ENCODE results near the gene ALKBH7.

ALKBH7 gene

DNA sequence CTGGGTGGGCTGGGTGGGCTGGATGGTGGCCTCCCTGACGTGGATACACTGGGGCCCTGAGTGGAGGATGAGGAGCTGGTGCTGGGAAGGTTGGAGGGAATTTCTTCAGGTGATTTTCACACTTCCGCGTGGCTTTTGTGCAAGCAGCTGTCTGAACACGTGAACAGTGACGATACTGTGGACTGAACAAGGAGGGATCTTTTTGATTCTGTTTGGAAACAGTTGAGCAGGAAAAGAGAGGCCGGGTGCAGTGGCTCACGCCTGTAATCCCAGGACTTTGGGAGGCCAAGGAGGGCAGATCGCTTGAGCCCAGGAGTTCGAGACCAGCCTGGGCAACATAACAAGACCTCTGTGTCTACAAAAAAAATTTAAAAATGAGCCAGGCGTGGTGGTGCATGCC, 29.5 kb downstream of the ALKBH7 start:
- no peak for DNase-seq

DNA sequence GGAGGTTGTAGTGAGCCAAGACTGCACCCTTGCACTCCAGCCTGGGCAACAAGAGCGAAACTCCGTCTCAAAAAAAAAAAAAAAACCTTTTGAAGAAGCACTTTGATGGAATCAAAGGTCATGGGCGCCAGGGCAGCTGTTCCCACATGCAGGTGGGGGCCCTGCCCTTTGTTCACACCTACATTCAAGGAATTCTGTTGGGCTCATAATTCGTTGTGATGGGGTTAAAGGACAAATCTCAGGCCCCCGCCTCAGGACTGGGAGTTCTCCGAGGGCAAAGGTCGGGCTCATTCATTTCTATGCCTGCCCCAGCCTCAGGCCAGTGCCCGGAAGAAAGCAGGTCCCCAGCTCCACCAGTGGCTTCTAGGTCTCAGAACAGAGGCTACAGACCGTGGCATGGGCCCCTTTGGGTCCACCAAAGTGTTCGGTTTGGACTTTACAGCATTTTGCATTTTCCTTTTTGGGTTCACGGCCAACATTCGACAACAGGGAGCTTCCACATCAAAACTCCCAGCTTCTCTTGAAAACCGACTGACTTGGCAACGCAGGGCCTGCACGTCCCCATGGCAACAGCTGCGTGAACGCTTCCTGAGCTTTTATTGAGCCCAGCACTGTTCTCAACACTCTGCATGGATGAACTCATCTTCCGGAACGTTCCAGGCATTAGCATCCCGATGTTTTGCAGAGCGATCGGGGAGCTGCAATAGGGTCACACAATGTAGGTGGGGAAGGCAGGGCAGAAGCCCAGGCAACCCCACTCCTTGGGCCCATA, 30.4 kb downstream of the ALKBH7 start:
- no peak for DNase-seq

GRCh38 chr19:6406401-6406800, 33.8 kb downstream of the ALKBH7 start:
- DNase-seq = peak; percentile 37 to 58

GRCh38 chr19:6409346-6409745, 36.8 kb downstream of the ALKBH7 start:
- no peak for DNase-seq

GRCh38 chr19:6412061-6412446, 39.5 kb downstream of the ALKBH7 start:
- no peak for DNase-seq

- no peak for DNase-seq
Observed at GRCh38 chr19:6412447-6413091, 40.0 kb downstream of the ALKBH7 start.

GRCh38 chr19:6413291-6413690, 40.7 kb downstream of the ALKBH7 start:
- DNase-seq = no peak

DNA sequence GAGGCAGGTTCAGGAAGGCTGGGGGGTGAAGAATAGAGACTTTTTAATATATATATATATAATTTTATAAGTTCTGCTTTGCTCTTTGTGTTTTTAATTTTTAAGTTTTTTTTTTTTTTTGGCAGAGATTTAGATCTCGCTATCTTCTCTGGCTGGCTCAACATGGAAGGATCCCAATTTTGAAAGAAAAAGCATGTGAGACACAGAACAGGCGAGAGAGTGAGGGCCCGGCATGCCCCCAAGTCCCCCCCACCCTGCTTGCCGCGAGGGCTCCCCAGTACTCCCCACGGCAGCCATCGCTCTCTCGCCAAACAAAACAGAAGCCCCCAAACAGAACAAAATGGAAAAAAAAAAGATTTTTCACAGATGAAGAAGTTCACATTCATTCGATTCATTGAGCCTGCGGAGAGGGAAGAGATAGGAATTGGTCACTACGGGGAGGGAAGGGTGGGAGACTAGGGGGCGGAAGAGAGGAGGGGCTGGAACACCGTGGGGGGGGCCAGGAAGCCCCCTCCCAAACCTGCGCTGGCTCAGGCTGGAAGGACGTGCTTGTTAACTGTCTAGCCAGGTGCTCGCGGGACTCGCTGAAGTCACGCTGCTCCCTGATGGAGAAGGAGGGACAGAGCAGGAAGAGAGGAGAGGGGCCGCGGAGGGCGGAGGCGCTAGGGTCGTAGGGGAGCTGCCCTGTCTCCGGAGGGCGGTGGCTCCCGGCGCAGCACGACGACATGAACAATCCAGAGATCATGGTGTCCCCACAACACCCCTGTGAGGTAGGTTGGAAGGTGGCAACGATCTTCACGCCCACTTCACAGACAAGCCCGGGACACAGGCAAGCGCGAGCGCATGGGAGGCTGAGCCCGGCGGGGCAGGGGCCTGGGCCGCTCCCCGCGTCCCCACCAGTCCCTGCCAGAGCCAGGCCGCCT, 41.4 kb downstream of the ALKBH7 start:
- DNase-seq = no peak

DNA sequence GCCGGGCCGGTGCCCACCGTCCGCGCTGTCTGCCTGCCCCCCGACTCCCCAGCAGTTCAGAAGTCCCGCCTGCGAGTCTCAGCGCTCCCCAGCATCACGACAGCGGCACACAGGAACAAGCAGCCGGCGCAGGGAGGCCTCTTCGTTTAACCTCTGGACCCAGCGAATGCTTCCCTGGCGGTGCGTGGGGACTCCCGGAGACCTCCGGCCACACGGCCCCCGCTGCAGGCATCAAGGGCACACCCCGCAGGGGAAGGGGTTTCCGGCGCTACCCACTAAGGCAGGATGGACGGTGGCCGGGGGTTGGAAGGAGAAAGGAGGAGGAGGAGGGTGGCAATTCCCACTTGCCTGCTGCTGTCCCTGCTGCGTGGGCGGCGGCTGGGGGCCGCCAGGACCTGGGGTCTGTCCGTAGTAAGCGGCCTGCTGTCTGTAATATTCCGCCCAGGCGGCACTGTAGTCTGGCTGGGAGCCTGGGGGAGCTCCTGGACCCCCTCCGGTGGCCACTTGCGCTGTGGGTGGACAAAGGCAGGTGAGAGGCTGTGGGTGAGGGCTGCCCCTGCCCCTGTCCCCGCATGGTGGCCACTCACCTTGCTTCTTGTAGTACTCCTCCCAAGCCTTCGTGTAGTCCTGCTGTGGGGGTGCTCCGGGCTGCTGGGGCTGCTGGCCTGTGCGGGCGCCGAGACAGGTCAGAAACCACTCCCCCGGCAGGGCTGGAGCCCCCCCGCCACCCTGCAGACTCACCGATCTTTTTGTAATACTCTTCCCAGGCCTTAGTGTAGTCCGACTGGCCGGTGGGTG, 42.4 kb downstream of the ALKBH7 start:
- no peak for DNase-seq

DNA sequence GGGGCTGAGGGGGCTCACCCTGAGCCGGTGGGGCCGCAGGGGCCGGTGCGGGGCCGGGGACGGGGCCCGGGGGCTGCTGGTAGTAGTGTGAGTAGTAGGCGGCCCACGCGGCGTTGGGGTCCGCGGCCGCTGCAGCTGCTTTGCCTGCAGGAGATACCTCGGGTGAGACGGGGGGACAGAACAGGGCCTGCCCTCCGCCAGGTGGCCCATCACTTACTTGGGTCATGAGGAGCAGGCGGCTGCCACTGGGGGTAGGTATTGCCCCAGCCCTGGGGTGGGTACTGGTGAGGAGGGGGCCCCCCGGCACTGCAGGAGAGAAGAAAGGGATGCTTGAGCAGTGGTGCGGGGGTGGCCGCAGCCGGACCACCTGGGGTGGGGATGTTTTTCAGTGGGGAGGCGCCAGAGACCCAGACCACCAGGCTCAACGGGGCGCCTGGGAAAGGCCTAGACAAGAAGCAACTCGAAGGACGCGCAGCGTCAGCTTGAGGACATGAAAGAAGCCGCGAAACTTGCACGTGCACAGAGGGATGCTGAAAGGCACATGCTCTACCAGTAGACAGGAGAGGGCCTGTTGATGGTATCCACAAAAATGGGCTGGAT, 43.1 kb downstream of the ALKBH7 start:
- no peak for DNase-seq

GRCh38 chr19:6416658-6417405, 44.2 kb downstream of the ALKBH7 start:
- no peak for DNase-seq

GRCh38 chr19:6417713-6418561, 45.3 kb downstream of the ALKBH7 start:
- DNase-seq = no peak

- DNase-seq = no peak
Observed at GRCh38 chr19:6418562-6418932, 46.0 kb downstream of the ALKBH7 start.

DNA sequence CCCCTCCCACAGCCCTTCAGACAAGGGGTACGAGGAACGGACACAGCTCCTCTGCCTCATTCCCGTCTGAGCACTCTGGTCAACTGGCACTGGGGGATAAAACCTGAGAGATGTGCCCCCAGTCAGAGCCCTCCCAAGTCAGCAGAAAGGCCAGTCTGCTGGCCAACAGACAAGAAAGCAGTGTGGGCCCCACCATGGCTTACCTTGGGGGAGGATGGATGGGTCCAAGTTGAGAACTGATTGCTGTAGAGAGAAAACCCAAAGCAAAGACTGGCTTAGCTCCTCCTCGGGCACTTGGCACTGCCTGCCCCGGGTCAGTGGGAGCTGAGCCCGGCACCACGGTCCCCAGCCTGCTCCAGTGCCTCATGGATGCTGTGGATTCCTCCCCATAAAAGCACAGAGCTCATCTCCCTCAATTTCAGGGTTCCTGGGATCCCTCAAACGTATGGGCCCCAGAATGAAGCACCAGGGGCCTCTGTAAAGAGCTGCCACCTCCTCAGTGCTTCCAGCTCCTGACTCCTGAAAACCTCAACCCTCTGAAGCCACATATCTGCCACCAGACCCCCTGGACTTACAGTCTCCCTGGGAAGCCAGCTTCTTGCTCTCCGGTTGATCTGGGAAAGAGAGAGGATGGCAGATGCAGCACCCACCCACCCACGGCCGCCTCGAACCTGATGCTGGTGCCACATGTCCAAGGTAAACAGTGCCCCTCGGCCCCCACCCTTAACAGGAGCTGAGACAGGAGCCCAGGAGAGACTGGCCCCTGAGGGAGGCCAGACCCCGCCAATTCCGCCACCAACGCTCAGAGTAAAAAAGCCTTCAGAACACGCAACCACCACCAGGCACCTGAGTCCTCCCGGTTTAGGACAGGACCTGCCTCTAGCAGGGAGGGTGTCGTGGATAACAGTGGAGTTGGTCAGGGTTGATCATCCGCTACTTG, 48.8 kb downstream of the ALKBH7 start:
- DNase-seq = no peak

DNA sequence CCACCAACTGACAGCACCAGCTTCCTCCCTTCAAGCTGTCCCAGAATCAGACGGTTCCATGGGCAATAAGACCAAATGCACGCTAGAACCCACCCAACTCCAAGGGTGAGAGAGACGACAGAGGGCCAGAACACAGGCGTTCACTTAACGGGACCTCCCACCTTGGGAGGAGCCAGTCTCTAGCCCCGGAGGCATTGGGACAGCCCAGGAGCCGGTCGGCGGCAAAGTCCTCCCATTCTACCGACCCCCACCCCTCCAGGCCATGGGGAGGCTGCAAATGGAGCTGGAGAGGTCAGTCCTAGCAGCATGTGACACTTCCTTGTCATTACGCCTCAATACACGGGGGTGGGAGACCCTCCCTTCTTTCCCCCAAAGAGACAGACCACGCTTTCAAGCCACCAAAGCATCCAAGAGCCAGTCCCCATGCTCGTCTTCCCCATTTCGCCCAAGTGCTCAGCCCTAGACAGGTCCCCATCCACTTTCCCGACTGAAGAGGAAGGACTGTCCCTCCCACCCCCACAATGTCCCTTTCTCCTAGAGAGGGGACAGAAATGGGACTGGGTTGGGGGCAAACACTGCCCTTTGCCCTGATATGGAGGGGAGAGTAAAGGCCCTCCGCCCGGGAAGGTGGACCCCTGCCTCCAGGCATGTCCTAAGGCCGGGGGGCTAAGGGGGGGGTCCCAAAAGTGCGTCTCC, 51.1 kb downstream of the ALKBH7 start:
- peak; percentile 32 to 41 for DNase-seq

- DNase-seq = no peak
Observed at GRCh38 chr19:6424195-6424938, 51.8 kb downstream of the ALKBH7 start, which contains the start of gene KHSRP. Gene KHSRP (minus strand): TSS chr19:6424811. CDS start chr19:6424701, 110 bp downstream.
